HepG2 (cell line): ENCODE data around the gene PID1.

Experiments used
- CEBPB ChIP-seq: IDR thresholded peaks from 2 replicates; pipeline ENCODE4 v1.6.1; 2011; ENCODE audit warnings: low read depth, low read length, improper control_type of control experiment, borderline replicate concordance
- EZH2 ChIP-seq: conservative IDR thresholded peaks from 2 replicates; pipeline ENCODE4 v1.6.1; 2012; ENCODE audit warnings: mild to moderate bottlenecking, low read depth, low read length, moderate library complexity
- HMG20A ChIP-seq: IDR thresholded peaks from 2 replicates; pipeline ENCODE4 v1.6.1; 2016; ENCODE audit warnings: borderline replicate concordance
- HOXA9 ChIP-seq: sonication (generic); formaldehyde crosslinking; IDR thresholded peaks from 2 replicates; pipeline ENCODE4 v1.8.1; 2022; ENCODE audit warnings: missing genetic modification reagents, mild to moderate bottlenecking, moderate library complexity, borderline replicate concordance
- MAFK ChIP-seq, 2 experiments: IDR thresholded peaks in 1 of 2; conservative IDR thresholded peaks in 1 of 2; 2 replicates each; pipeline ENCODE4 v1.6.1; 2011; ENCODE audit warnings: improper control_type of control experiment in 2 of 2, low read length in 2 of 2
- TARDBP ChIP-seq: sonication (generic); formaldehyde crosslinking; IDR thresholded peaks from 2 replicates; pipeline ENCODE4 v1.8.0; 2022; ENCODE audit warnings: mild to moderate bottlenecking, missing genetic modification reagents
- TCF12 ChIP-seq, 2 experiments: fragments of 450-650 bp in 1 of 2; sonication (generic) in 1 of 2; formaldehyde crosslinking in 1 of 2; IDR thresholded peaks; 2 replicates each; pipeline versions ENCODE4 v1.6.1 to v1.8.0; 2017 to 2022; ENCODE audit warnings: antibody characterized with exemption in 1 of 2, mild to moderate bottlenecking in 1 of 2, missing genetic modification reagents in 1 of 2, moderate library complexity in 1 of 2
- ZBTB1 ChIP-seq: sonication (generic); formaldehyde crosslinking; IDR thresholded peaks from 2 replicates; pipeline ENCODE4 v1.4.0; 2020; ENCODE audit warnings: missing genetic modification reagents, borderline replicate concordance
- ZNF180 ChIP-seq: sonication (generic); formaldehyde crosslinking; IDR thresholded peaks from 2 replicates; pipeline ENCODE4 v1.4.0; 2020; ENCODE audit warnings: low read depth, missing genetic modification reagents, borderline replicate concordance
- ZNF766 ChIP-seq: sonication (generic); formaldehyde crosslinking; IDR thresholded peaks from 2 replicates; pipeline ENCODE4 v1.5.0; 2020; ENCODE audit warnings: missing genetic modification reagents, borderline replicate concordance
- TF ChIP-seq, protein P1 (sequence below): sonication (generic); formaldehyde crosslinking; IDR thresholded peaks from 2 replicates; pipeline ENCODE4 v1.5.0; 2020; ENCODE audit warnings: mild to moderate bottlenecking, missing genetic modification reagents
- TF ChIP-seq, protein P2 (sequence below): IDR thresholded peaks from 2 replicates; pipeline ENCODE4 v1.6.1; 2016; ENCODE audit warnings: control low read depth
- TF ChIP-seq, protein P3 (sequence below): sonication (generic); formaldehyde crosslinking; IDR thresholded peaks from 2 replicates; pipeline ENCODE4 v1.8.0; 2023; ENCODE audit warnings: mild to moderate bottlenecking, missing genetic modification reagents

DNA sequence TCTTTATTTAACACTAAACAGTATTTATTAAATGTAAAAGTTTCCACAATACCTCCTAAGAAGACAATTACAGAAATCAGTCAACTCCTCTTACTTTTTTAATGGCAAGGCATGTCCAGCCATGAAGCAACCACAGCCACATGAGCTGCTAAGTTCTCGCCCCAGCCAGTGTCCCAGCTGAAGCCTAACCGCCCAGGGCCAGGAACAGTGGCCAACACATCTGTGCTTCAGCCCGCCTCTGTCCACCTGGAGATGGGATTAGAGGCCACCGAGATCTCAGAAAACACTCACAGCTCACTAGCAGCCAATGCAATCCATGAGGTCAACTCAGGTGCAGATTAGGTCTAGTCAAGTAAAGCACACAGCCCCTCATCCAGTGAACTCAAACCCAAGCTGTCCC is 40.2 kb downstream of the PID1 start:
- no peak for TF ChIP-seq HOXA9 (CRISPR knock-in tag)
- TF ChIP-seq MAFK (conservative IDR thresholded peaks at IDR 0.05 in 1 of 2, IDR thresholded peaks at IDR 0.05 in 1 of 2; ENCODE audit: low read length in 2 of 2), result no peak
- TF ChIP-seq EZH2, result no peak
- TF ChIP-seq ZNF180 (CRISPR knock-in tag), result no peak
- no peak for TF ChIP-seq ZNF766 (CRISPR knock-in tag)
- TF ChIP-seq HMG20A (CRISPR knock-in tag), result no peak
- TF ChIP-seq CEBPB, result no peak
- no peak for TF ChIP-seq ZBTB1 (CRISPR knock-in tag)
- TF ChIP-seq, protein P1, sequence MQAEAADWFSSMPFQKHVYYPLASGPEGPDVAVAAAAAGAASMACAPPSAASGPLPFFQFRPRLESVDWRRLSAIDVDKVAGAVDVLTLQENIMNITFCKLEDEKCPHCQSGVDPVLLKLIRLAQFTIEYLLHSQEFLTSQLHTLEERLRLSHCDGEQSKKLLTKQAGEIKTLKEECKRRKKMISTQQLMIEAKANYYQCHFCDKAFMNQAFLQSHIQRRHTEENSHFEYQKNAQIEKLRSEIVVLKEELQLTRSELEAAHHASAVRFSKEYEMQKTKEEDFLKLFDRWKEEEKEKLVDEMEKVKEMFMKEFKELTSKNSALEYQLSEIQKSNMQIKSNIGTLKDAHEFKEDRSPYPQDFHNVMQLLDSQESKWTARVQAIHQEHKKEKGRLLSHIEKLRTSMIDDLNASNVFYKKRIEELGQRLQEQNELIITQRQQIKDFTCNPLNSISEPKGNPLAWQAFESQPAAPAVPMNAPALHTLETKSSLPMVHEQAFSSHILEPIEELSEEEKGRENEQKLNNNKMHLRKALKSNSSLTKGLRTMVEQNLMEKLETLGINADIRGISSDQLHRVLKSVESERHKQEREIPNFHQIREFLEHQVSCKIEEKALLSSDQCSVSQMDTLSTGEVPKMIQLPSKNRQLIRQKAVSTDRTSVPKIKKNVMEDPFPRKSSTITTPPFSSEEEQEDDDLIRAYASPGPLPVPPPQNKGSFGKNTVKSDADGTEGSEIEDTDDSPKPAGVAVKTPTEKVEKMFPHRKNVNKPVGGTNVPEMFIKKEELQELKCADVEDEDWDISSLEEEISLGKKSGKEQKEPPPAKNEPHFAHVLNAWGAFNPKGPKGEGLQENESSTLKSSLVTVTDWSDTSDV (CRISPR knock-in tag), result no peak
- no peak for TF ChIP-seq TARDBP (CRISPR knock-in tag)
- no peak for TF ChIP-seq TCF12 (IDR thresholded peaks at IDR 0.05)
- no peak for TF ChIP-seq TCF12 (CRISPR knock-in tag; IDR thresholded peaks at IDR 0.05)
- TF ChIP-seq, protein P2, sequence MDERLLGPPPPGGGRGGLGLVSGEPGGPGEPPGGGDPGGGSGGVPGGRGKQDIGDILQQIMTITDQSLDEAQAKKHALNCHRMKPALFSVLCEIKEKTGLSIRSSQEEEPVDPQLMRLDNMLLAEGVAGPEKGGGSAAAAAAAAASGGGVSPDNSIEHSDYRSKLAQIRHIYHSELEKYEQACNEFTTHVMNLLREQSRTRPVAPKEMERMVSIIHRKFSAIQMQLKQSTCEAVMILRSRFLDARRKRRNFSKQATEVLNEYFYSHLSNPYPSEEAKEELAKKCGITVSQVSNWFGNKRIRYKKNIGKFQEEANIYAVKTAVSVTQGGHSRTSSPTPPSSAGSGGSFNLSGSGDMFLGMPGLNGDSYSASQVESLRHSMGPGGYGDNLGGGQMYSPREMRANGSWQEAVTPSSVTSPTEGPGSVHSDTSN (CRISPR knock-in tag), result no peak
- TF ChIP-seq, protein P3, sequence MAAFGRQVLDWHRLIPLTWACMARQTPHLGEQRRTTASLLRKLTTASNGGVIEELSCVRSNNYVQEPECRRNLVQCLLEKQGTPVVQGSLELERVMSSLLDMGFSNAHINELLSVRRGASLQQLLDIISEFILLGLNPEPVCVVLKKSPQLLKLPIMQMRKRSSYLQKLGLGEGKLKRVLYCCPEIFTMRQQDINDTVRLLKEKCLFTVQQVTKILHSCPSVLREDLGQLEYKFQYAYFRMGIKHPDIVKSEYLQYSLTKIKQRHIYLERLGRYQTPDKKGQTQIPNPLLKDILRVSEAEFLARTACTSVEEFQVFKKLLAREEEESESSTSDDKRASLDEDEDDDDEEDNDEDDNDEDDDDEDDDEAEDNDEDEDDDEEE (CRISPR knock-in tag), result no peak
